ENCODE measurements around the gene PIP5KL1. TPM values are rescaled to one million over a fixed set of nuclear protein-coding genes. Genes with fewer than 3 reads are reported as not detected.

PIP5KL1 gene
- polyA plus RNA-seq, 1 donor (not counting 4 experiments of a cell fraction or from before 2014, with no cell fraction given): 4.4 TPM

DNA sequence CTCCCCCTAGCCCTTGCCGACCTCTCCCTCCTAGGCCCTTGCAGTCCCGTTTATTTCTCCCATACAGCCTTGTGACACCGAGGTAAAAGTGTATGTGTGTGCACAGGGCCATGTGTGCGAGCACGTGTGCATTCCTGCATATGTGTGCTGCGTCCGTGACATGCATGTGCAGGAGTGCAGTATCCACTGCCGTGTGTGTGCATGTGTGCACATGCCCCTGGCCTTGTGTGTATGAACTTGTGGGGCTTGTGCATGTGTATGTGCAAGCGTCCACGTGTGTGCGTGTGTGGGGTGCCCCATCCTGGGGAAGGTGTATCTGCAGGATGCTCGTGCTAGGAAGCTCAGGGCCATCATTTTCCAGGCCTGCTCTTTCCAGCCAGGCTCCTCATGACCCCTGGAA is 59.7 kb downstream of the PIP5KL1 start:
- Histone ChIP-seq H3K9me1 (ENCODE audit: control insufficient read depth, extremely low read depth, insufficient read depth, low read length) (no peaks in the 10 kb centered on the region), H3K4me3 (ENCODE audit: control insufficient read depth in 2 of 3, extremely low read depth in 1 of 3, insufficient read depth in 2 of 3, low read depth in 1 of 3, low read length in 3 of 3) (no peak overlapping the region), H3K27ac (ENCODE audit: control insufficient read depth, insufficient read depth, low read length) (no peak overlapping the region), H4K20me1 (ENCODE audit: control insufficient read depth, extremely low read depth, insufficient read depth, low read length) (peaks cover 2% of the 10 kb centered on the region), H3K9ac (ENCODE audit: control insufficient read depth, extremely low read depth, insufficient read depth, low read length) (no peak overlapping the region), H3K4me1 (ENCODE audit: control insufficient read depth, extremely low read depth, insufficient read depth, low read length) (peaks cover 13% of the 10 kb centered on the region), H2AFZ (ENCODE audit: control insufficient read depth, low read length) (no peak overlapping the region), H3K9me3 (ENCODE audit: control insufficient read depth, low read depth, low read length) (no peaks in the 10 kb centered on the region), H3K27me3 (ENCODE audit: control insufficient read depth, extremely low read depth, insufficient read depth, low read length) (no peaks in the 10 kb centered on the region), H3K4me2 (ENCODE audit: control insufficient read depth, extremely low read depth, insufficient read depth, low read depth, low read length) (no peak overlapping the region), H3K36me3 (ENCODE audit: control insufficient read depth in 2 of 2, extremely low read depth in 1 of 2, insufficient read depth in 2 of 2, low read length in 2 of 2) (peaks cover 4 to 8% of the 10 kb centered on the region in 2 experiments), H3K79me2 (ENCODE audit: control insufficient read depth, insufficient read depth, low read length) (no peaks in the 10 kb centered on the region)
- dilution Hi-C loops (cut with MboI; ENCODE audit: extremely low pct_ligation_motif_present, low sequenced_read_pairs): no loop called here
- DNase-seq (ENCODE audit: low read depth, low spot score) (no peak), FAIRE-seq (no peak)
- no peak for TF ChIP-seq EZH2 (IDR thresholded peaks at IDR 0.05; ENCODE audit: low read length)
- TF ChIP-seq, protein P1, sequence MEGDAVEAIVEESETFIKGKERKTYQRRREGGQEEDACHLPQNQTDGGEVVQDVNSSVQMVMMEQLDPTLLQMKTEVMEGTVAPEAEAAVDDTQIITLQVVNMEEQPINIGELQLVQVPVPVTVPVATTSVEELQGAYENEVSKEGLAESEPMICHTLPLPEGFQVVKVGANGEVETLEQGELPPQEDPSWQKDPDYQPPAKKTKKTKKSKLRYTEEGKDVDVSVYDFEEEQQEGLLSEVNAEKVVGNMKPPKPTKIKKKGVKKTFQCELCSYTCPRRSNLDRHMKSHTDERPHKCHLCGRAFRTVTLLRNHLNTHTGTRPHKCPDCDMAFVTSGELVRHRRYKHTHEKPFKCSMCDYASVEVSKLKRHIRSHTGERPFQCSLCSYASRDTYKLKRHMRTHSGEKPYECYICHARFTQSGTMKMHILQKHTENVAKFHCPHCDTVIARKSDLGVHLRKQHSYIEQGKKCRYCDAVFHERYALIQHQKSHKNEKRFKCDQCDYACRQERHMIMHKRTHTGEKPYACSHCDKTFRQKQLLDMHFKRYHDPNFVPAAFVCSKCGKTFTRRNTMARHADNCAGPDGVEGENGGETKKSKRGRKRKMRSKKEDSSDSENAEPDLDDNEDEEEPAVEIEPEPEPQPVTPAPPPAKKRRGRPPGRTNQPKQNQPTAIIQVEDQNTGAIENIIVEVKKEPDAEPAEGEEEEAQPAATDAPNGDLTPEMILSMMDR (optimal IDR thresholded peaks at IDR 0.05 in 1 of 3, IDR thresholded peaks at IDR 0.05 in 1 of 3, conservative IDR thresholded peaks at IDR 0.05 in 1 of 3; ENCODE audit: extremely low read depth in 1 of 3, insufficient read depth in 2 of 3, low read length in 3 of 3): no peak

Other genes with a start within 250 kb of the PIP5KL1 start
- 0.03 TPM in 1 of 3 replicates, not detected in the others for gene CFAP157, start 223.8 kb downstream of the PIP5KL1 start, polyA plus RNA-seq
- gene PTRH1, start 215.1 kb downstream of the PIP5KL1 start, polyA plus RNA-seq: 14.3 to 25.2 TPM (median 14.9 TPM) in 3 replicates
- 0.03 to 0.05 TPM in 2 of 3 replicates, not detected in the other for gene TTC16, start 214.7 kb downstream of the PIP5KL1 start, polyA plus RNA-seq
- gene TOR2A, start 195.5 kb downstream of the PIP5KL1 start, polyA plus RNA-seq: 2.3 to 5.9 TPM (median 4.1 TPM) in 3 replicates
- gene SH2D3C, start 152.1 kb downstream of the PIP5KL1 start, polyA plus RNA-seq: 0.12 to 0.21 TPM in 2 of 3 replicates, not detected in the other
- gene CDK9, start 144.7 kb downstream of the PIP5KL1 start, polyA plus RNA-seq: 39.0 to 100.0 TPM (median 47.8 TPM) in 3 replicates
- gene FPGS, start 127.9 kb downstream of the PIP5KL1 start, polyA plus RNA-seq: 38.2 to 65.0 TPM (median 56.3 TPM) in 3 replicates
- 0.22 to 0.86 TPM (median 0.33 TPM) in 3 replicates for gene ENG, start 76.1 kb downstream of the PIP5KL1 start, polyA plus RNA-seq
- 40.2 to 53.8 TPM (median 46.5 TPM) in 3 replicates for gene AK1, start 53.1 kb downstream of the PIP5KL1 start, polyA plus RNA-seq
- gene ST6GALNAC6, start 31.2 kb downstream of the PIP5KL1 start, polyA plus RNA-seq: 20.1 to 55.8 TPM (median 21.1 TPM) in 3 replicates
- 5.8 to 10.8 TPM (median 8.9 TPM) in 3 replicates for gene ST6GALNAC4, start 13.7 kb downstream of the PIP5KL1 start, polyA plus RNA-seq
- gene DPM2, start 7.1 kb upstream of the PIP5KL1 start, polyA plus RNA-seq: 31.1 to 35.4 TPM (median 34.7 TPM) in 3 replicates
- gene EEIG1, start 50.2 kb upstream of the PIP5KL1 start, polyA plus RNA-seq: 3.7 to 8.6 TPM (median 7.0 TPM) in 3 replicates
- 6.3 to 7.5 TPM (median 7.4 TPM) in 3 replicates for gene NAIF1, start 136.5 kb upstream of the PIP5KL1 start, polyA plus RNA-seq
- gene SLC25A25, start 137.5 kb upstream of the PIP5KL1 start, polyA plus RNA-seq: 4.1 to 7.9 TPM (median 6.5 TPM) in 3 replicates
- 61.3 to 71.3 TPM (median 68.7 TPM) in 3 replicates for gene PTGES2, start 197.0 kb upstream of the PIP5KL1 start, polyA plus RNA-seq
- gene LCN2, start 218.7 kb upstream of the PIP5KL1 start, polyA plus RNA-seq: 28.9 to 77.4 TPM (median 67.4 TPM) in 3 replicates
- gene BBLN, start 229.5 kb upstream of the PIP5KL1 start, polyA plus RNA-seq: 35.9 to 89.0 TPM (median 50.9 TPM) in 3 replicates

Measured in keratinocyte (primary cell).